DMS153 (cell line): ENCODE data around the gene TRAT1.

Experiments
- DNase-seq: peaks from one replicate; lab custom pipeline; 2025; lab: John Stamatoyannopoulos, UW

TRAT1 gene

DNA sequence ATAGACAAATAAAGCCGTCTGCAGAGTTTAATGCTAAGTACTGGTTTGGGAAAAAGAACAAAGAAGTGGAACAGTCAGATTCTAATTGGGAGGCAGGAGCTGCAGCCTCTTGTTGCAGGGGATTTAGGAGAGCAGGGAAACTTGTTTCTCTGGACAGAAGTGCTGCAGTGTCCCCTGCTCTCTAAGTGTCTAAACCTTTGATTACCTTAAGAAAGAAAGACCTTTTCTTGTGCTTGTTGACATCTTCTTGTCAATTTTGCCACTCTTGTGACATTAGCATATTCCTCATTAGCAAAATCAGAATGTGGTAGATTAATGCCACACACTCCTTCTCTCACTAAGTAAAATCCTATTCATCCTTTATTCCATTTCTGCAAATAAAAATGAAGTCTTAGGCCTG, 38.8 kb downstream of the TRAT1 start:
- DNase-seq, result no peak

DNA sequence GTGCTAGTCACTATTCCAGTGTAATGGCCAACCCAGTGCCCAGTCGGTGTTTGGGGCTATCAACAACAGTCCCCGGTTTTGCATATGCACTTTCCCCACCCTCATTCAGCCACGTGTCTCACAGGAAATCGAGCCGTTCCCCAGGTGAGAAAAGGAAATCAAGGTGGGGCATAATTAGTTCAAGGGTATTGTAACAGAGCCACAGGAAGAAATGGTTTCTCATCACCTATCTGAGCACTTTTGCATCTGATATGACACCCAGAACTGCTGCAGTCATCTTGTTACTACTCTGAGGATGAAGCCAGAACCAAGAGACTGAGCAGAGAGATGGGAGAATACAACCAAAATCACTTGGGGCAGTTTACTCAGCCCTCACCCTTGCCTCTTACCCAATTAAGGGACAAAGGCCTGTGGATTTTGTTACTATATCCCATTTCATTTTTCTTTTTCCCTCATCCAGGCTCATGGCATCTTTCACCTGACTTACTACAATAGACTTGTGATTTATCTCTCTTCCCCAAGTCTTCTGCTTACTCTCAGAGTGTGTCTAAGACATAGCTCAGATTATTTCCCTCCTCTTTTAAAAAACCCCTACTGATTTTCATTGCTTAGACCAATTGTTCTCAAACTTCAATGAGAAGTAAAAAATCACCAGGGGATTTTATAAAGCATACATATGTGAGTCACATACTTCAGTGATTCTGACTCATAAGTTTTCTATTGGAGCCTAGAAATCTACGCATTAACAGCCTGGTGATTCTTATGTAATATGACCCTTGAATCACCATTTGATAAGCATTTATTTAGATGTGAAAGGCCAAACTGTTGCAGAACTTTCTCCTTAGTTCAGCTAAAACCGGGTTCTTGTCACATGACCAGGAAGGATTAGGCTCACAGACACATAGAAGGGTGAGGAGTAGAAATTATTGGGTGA, 40.5 kb downstream of the TRAT1 start:
- no peak for DNase-seq

GRCh38 chr3:108863799-108864135, 41.2 kb downstream of the TRAT1 start:
- DNase-seq, result no peak

GRCh38 chr3:108877901-108878300, 55.3 kb downstream of the TRAT1 start:
- DNase-seq, result no peak

- no peak for DNase-seq
Measured at GRCh38 chr3:108879915-108880314, 57.3 kb downstream of the TRAT1 start.

DNA sequence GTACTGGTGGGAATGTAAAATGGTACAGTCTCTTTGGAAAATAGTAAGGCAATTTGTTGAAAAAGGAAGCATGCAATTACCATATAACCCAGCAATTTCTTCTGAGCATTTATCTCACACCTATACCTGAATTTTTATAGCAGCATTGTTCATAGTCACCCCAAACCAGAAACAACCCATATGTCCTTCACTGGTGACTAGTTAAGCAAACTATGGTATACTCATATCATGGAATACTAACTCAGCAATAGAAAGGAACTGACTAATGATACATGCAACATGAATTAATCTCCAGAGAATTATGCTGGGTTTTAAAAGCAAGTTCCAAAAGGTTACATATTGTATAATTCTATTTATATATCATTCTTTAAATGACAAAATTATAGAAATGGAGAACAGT, 60.2 kb downstream of the TRAT1 start:
- no peak for DNase-seq

- DNase-seq, result no peak
Measured at GRCh38 chr3:108883373-108883772, 60.8 kb downstream of the TRAT1 start.

GRCh38 chr3:108887121-108887520, 64.5 kb downstream of the TRAT1 start:
- no peak for DNase-seq

DNA sequence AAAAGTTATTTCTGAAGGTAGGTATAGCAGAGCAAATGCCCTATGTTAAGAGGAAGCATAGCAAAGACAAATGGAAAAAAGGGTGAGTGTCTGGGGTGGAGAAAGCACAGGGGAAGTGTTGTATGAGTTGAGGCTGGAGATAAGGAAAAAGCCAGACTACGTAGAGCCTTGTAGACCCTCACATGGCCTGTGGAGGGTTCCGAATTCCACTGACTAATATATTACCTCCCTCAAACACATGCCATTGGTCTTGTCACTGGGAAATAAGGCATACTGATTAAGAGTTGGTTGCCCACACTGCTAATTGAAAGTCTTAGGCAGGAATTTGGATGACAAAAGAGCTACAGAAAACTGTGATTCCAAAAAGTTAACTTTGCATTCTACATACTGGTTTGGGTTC, 65.2 kb downstream of the TRAT1 start:
- no peak for DNase-seq

DNA sequence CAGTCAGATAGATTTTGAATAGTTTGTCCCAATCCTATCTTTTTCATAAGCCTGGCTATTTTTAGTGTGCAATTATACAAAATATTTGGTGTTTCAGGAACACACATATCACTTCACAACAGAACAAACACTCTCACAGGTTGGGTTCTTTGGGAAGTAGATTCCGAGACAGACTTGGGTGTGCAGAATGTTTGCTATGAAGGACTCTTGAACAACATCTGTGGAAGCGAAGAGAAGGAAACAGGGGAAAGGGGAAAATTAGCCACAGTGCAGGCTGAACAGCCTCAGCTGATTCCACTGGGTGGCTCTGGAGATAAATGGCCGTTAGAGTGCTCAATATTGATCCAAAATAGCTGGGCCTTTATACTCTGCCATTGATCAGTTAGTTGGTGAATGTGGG, 69.2 kb downstream of the TRAT1 start:
- DNase-seq, result no peak

DNA sequence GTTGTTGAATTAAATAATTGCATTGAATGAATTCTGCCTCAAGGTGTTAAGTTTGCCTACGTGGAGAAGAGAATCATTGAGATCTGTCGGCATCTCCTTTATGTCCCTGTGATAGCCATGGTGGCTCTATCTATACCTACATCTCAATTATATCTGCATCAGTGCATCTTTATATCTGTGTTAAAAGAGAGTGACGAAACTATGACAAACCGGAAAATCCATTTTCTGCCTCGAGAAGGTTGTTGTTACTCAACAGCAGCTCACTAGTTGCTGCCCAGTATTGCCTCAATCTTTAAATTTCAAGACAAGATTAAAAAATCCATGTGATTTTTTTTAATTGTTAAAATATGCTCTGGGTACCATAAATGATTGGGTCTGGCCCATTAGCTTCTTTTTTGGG, 72.4 kb downstream of the TRAT1 start:
- DNase-seq, result no peak

DNA sequence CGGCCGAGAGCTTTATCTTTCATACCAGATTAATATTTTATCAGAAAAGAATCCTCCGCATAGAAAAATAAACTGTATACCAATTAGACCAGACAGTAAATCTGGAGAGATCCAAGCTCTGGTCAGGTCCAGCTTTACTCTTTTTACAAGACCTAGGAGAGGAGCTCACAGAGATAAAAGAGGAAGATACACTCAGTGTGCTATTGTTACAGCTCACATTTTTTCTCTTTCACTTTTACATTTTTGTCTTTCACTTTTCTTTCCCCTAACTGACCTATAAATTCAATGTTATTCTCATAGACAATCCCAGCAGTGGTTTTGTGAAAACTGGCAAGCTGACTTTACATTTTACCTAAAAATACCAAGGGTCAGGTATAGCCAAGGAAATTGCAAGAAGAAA, 75.3 kb downstream of the TRAT1 start:
- no peak for DNase-seq

GRCh38 chr3:108899530-108899929, 76.9 kb downstream of the TRAT1 start:
- no peak for DNase-seq
